Astrocyte of the hippocampus (primary cell): ENCODE measurements around the gene AHCY.
"Not testable (repeated sequence)": the region's sequence is repeated elsewhere in the genome, so short reads cannot be mapped to it uniquely, and the experiment has no call there.

ENCODE experiments used
- DNase-seq: peaks from one replicate; pipeline ENCODE4 v3.0.0; 2011; ENCODE audit warnings: low read depth, low spot score

Gene AHCY

GRCh38 chr20:34298294-34298784, 4.8 kb downstream of the AHCY start:
- not testable (repeated sequence) for DNase-seq

GRCh38 chr20:34296468-34296867, 6.7 kb downstream of the AHCY start:
- no peak for DNase-seq

- no peak for DNase-seq
Observed at GRCh38 chr20:34295284-34295683, 7.9 kb downstream of the AHCY start.

DNA sequence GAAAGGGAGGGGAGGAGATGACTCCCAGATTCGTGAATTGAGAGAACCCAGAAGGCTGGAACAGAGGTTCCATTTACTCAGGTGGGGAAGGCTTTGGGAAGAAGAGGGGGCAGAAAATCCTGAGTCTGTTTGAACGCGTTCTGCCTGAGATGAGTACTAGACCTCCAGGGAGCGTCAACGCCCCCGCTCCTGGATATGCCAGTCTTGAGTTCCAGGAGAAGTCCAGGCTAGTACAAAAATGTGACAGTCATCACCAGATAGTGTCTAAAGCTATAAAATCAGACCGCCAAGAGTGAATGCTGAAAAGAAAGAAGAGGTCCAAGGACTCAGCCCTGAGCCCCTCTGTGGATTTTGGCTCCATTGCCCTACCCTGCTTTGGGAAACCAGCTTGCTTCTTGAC, 8.6 kb downstream of the AHCY start:
- no peak for DNase-seq

- DNase-seq: no peak
Observed at GRCh38 chr20:34293589-34293988, 9.6 kb downstream of the AHCY start.

DNA sequence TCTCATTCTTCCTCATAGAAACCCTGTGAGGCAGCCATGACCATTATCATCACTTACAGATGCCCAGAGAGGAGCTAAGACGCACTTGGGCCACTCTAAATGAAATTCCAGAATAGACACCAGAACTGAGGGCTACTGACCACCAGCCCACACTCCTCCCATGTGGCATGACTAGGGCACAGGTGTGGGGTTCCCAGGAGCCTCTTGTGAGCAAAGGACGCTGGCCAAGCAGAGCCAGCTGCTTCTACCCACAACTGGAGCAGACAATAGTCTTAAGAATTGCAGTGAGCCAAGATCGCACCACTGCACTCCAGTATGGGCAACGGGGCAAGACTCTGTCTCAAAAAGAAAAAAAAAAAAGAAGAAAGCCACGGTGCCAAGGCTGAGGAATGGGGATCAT, 10.0 kb downstream of the AHCY start:
- DNase-seq: no peak

DNA sequence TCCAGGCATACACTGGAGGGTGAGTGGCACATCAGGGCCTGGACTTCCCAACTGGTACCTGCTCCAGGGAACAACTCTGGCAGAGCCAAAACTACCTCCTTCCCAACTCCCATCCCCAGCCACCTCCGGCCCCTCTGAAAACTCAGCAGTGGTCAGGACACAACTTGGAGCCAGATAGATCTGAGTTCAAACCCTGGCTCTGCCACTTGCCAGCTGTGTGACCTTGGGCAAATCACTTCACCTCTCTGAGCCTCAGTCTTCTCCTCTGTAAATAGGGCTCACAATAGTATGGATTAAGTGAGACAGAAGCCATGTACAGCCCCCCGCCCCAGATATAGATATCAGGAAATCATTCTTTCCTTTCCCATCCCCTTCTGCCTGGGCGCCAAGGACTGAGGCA, 10.7 kb downstream of the AHCY start:
- no peak for DNase-seq

DNA sequence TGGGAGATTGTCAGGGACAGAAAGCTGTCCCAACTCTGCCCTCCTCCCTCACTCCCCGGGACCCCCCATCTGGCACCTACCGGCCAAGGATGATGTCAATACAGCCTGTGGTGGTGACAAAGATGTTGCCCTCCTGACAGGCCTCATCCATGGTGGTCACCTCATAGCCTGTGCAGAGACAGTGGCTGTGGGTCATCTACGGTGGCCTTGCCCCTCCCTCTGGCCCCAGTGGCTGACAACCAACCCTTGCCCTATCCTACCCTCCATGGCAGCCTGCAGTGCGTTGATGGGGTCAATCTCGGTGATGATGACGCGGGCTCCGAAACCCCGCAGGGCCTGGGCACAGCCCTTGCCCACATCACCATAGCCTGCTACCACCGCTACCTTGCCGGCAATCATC, 12.7 kb downstream of the AHCY start:
- DNase-seq: no peak

- not testable (repeated sequence) for DNase-seq
Observed at GRCh38 chr20:34287500-34287899, 15.7 kb downstream of the AHCY start.

DNA sequence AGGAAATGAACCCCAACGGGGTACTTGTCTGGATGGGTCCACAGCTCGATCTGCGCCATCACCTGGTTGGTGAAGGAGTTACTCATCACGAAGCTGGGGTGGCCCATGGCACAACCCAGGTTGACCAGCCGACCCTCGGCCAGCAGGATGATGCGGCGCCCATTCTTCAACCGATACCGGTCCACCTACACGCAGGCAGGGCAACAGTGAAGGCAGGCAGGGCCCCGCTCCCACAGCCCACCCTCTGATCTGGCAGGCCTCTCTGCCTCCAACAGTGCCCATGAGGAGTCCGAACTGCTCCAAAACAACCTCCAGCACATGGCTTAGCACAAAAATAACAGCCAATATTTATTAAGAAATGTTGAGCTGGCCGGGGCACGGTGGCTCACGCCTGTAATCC, 17.7 kb downstream of the AHCY start:
- no peak for DNase-seq

GRCh38 chr20:34283844-34284243, 19.3 kb downstream of the AHCY start:
- no peak for DNase-seq

- DNase-seq: no peak
Observed at GRCh38 chr20:34282041-34282440, 21.1 kb downstream of the AHCY start.

GRCh38 chr20:34281177-34281576, 22.0 kb downstream of the AHCY start:
- DNase-seq: no peak

DNA sequence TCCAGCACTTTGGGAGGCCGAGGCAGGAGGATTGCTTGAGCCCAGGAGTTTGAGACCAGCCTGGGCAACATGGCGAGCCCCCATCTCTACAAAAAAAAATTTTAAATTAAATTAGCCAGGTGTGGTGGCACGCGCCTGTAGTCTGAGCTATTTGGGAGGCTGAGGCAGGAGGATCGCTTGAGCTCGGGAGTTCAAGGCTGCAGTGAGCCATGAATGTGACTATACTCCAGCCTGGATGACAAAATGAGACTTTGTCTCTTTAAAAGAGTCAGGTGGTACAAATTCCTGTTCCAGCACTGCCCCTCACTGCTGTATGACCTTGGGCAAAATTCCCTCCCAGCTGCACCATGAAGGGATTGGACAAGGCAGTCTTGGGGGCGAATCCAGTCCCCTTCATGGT, 28.5 kb downstream of the AHCY start:
- DNase-seq: no peak

DNA sequence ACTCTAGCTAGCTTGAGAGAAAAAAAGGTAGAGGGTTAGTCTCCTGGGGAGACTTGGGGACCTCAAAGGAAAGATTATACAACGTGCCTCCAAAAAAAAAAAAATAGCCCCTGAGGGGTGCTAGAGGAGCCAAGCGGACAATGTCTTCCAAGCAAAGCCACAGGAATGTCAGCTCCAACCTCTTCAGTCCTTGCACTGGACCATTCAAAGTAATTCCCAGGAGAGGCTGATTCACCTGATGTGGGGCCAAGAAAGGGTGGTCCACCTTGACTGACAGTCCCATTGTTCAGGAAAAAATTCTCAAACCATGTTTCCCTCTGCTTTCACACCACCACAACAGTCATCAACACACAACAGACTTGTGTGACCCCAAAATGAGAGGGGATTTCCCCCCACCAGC, 31.2 kb downstream of the AHCY start:
- peak; percentile 92 for DNase-seq

GRCh38 chr20:34269996-34270627, 33.0 kb downstream of the AHCY start:
- peak; percentile 63 for DNase-seq

- DNase-seq: peak; percentile 59
Observed at GRCh38 chr20:34268851-34269636, 34.1 kb downstream of the AHCY start.

DNA sequence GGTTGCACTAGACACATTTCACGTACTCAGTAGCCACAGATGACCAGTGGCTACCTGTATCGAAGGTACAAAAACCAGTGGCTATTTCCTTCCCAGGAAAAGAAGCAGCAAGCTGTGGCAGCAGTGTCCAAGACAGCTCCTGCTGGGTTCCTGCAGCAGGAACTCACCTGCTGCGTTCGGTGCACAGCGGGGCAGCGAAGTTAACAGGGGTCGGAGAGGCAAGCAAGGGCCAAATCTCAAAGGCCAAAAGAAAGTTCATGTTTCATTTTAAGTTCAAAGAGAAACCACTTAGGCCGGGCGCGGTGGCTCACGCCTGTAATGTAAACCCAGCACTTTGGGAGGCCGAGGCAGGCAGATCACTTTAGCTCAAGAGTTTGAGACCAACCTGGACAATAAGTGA, 35.0 kb downstream of the AHCY start:
- DNase-seq: no peak

DNA sequence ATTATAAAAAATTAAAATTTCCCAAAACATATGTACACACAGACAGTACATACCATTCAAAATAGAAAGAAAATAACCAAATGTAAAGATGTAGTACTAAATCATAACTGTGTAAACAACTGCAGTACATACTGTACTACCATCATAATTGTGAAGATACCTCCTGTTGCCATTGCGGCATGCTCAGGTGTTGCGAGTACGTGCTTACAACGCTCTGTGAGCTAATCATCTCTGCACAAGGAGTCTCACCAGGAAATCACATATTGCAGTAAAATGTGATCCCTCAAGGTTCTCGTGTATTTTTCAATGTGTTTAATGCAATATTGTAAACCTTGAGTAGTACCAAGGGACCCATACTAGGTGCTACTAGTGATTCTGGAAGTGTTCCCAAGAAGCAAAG, 39.0 kb downstream of the AHCY start:
- no peak for DNase-seq

- not testable (repeated sequence) for DNase-seq
Observed at GRCh38 chr20:34263468-34263867, 39.7 kb downstream of the AHCY start.

DNA sequence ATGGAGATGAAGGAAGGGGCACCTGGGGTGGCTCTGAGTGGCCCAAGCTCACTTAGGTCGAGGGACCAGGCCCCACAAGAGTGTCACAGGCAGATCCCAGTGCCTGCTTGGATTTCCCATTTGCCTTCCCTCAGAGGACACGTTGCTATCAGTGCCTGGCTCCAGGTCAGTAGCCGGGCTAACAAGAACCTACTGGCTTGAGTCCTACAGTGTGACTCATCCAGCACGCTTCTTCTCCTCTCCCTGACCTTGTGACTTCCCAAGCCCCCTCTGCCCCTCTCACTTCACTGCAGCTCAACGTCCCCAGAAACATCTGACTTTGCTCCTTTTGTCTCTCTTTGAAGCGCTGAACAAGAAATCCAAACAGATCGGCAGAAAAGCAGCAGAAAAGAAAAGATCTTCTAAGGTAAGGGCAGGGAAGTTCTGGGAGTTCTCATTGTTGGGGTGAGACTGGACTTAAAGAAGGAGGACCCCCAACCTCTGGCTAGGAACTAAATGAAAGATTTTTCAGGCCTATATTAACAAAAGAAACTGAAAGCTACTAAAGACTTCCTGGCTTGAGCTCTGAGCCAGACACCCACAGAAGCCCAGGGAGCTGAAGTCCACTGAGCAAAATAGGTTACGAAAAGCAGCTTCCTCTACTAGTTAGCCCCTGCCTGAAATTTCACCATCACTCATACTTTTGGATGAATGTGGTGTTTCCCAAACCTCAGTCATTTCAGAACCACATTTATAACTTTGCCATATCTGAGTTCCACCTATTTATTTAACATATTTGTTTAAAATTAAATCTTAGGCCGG, 40.5 kb downstream of the AHCY start:
- DNase-seq: peak; percentile 60

- no peak for DNase-seq
Observed at GRCh38 chr20:34260208-34260942, 42.8 kb downstream of the AHCY start.
